ENCODE data around the gene CCNH. TPM values are rescaled to one million over a fixed set of nuclear protein-coding genes. Genes with fewer than 3 reads are reported as not detected.

Gene CCNH
- total RNA-seq, 1 experiment from 2014 or later: 50.1 TPM

DNA sequence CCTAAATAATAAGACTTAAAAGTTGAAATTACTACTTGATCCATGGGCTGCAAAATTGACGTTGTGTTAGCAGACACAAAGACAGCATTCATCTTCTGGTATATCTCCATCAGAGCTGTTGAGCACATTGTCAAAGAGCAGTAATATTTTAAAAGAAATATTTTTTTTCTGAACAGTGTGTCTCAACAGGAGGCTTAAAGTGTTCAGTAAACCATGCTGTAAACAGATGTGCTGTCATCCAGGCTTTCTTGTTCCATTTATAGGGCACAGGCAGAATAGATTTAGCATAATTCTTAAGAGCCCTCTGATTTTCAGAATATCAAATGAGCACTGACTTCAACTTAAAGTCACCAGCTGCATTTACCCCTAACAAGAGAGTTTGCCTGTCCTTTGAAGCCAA lies 29.7 kb upstream of the CCNH start:
- intact Hi-C loops (cut with micrococcal nuclease; ENCODE audit: unreplicated experiment): no loop called here
- no peak overlapping the region for H3K4me3 Mint-ChIP-seq (ENCODE audit: low read depth, unreplicated experiment)
- H3K36me3 Mint-ChIP-seq (ENCODE audit: insufficient read depth, unreplicated experiment): no peaks in the 10 kb centered on the region
- no peak for TF ChIP-seq CTCF (IDR thresholded peaks at IDR 0.05; ENCODE audit: unreplicated experiment)
- CTCF ChIA-PET: no interaction called here
- DNase-seq: no peak
- H3K9me3 Mint-ChIP-seq (ENCODE audit: low read depth, unreplicated experiment): peaks cover 3% of the 10 kb centered on the region
- no TSS peak for BruUV-seq (replicated peaks)
- no peak overlapping the region for H3K27ac Mint-ChIP-seq (ENCODE audit: unreplicated experiment)
- no peaks in the 10 kb centered on the region for H3K4me1 Mint-ChIP-seq (ENCODE audit: low read depth, unreplicated experiment)
- H3K27me3 Mint-ChIP-seq (ENCODE audit: unreplicated experiment): no peaks in the 10 kb centered on the region

GRCh38 chr5:87438231-87438630 lies 25.5 kb upstream of the CCNH start:
- Mint-ChIP-seq H3K9me3 (ENCODE audit: low read depth, unreplicated experiment) (peaks cover 3% of the 10 kb centered on the region), H3K4me1 (ENCODE audit: low read depth, unreplicated experiment) (peaks cover 10% of the 10 kb centered on the region), H3K27ac (ENCODE audit: unreplicated experiment) (no peak overlapping the region), H3K36me3 (ENCODE audit: insufficient read depth, unreplicated experiment) (no peaks in the 10 kb centered on the region), H3K4me3 (ENCODE audit: low read depth, unreplicated experiment) (no peak overlapping the region), H3K27me3 (ENCODE audit: unreplicated experiment) (no peaks in the 10 kb centered on the region)
- no TSS peak for BruUV-seq (replicated peaks)
- no peak for DNase-seq
- intact Hi-C loops (cut with micrococcal nuclease; ENCODE audit: unreplicated experiment): no loop called here
- no peak for TF ChIP-seq CTCF (IDR thresholded peaks at IDR 0.05; ENCODE audit: unreplicated experiment)
- CTCF ChIA-PET: no interaction called here

DNA sequence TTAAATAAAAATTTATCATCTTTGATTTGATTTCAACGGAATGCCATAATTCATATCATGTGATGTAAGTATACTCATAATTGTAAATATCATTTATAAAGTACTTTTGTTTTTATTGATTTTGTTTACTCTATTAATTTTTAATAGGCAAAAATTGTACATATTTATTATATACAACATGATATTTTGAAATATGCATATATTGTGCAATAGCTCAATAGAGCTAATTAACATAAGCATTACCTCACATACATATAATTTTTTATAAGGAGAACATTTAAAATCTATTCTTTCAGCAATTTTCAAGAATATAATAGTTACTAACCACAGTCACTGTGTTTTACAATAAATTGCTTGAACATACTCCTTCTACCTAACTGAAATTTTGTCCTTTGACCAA lies 25.0 kb upstream of the CCNH start:
- no TSS peak for BruUV-seq (replicated peaks)
- TF ChIP-seq CTCF (IDR thresholded peaks at IDR 0.05; ENCODE audit: unreplicated experiment): no peak
- no peak overlapping the region for H3K27ac Mint-ChIP-seq (ENCODE audit: unreplicated experiment)
- H3K4me3 Mint-ChIP-seq (ENCODE audit: low read depth, unreplicated experiment): no peak overlapping the region
- CTCF ChIA-PET: no interaction called here
- DNase-seq: no peak
- H3K27me3 Mint-ChIP-seq (ENCODE audit: unreplicated experiment): no peaks in the 10 kb centered on the region
- H3K36me3 Mint-ChIP-seq (ENCODE audit: insufficient read depth, unreplicated experiment): no peaks in the 10 kb centered on the region
- H3K9me3 Mint-ChIP-seq (ENCODE audit: low read depth, unreplicated experiment): peaks cover 3% of the 10 kb centered on the region
- peaks cover 10% of the 10 kb centered on the region for H3K4me1 Mint-ChIP-seq (ENCODE audit: low read depth, unreplicated experiment)
- intact Hi-C loops (cut with micrococcal nuclease; ENCODE audit: unreplicated experiment): no loop called here

- Mint-ChIP-seq H3K4me1 (ENCODE audit: low read depth, unreplicated experiment) (peaks cover 10% of the 10 kb centered on the region), H3K4me3 (ENCODE audit: low read depth, unreplicated experiment) (no peak overlapping the region), H3K9me3 (ENCODE audit: low read depth, unreplicated experiment) (peaks cover 3% of the 10 kb centered on the region), H3K36me3 (ENCODE audit: insufficient read depth, unreplicated experiment) (no peaks in the 10 kb centered on the region), H3K27me3 (ENCODE audit: unreplicated experiment) (no peaks in the 10 kb centered on the region), H3K27ac (ENCODE audit: unreplicated experiment) (peak overlapping the region; percentile 40)
- CTCF ChIA-PET: no interaction called here
- DNase-seq: no peak
- no peak for TF ChIP-seq CTCF (IDR thresholded peaks at IDR 0.05; ENCODE audit: unreplicated experiment)
- intact Hi-C loops (cut with micrococcal nuclease; ENCODE audit: unreplicated experiment): no loop called here
- no TSS peak for BruUV-seq (replicated peaks)
Measured at GRCh38 chr5:87435144-87435694, 22.5 kb upstream of the CCNH start.

All from Calu3 (cell line).